MCF 10A (cell line): ENCODE results near the gene CLSTN2. TPM values are rescaled to one million over a fixed set of nuclear protein-coding genes. Genes with fewer than 3 reads are reported as not detected.
A peak's percentile ranks its signal among the peaks of the same experiment; 100 is the strongest.

ENCODE experiments used
- BruUV-seq: library from RNA; stranded (reverse); fragments of 400-500 nt; replicated peaks from 2 replicates; lab custom pipeline; 2021; lab: Mats Ljungman, UMichigan
- CTCF ChIA-PET: fragments of 300-600 bp; sonication (Branson Sonifier 250); formaldehyde crosslinking; extraction: SDS; loops from one replicate; lab custom pipeline; 2021; ENCODE audit warnings: antibody characterized with exemption, inconsistent platforms; lab: Yijun Ruan, JAX
- POLR2A ChIA-PET: fragments of 300-600, 350-650 bp; sonication (Branson Sonifier 250); formaldehyde crosslinking; extraction: SDS; loops from one replicate; lab custom pipeline; 2020; ENCODE audit warnings: antibody characterized with exemption, inconsistent platforms; lab: Yijun Ruan, JAX
- DNase-seq: peaks from one replicate; pipeline ENCODE4 v3.0.0-alpha.2; 2018; ENCODE audit not compliant: unreplicated experiment
- H3K27ac Mint-ChIP-seq: one replicate; pipeline ENCODE4 v1.8.0; 2022; ENCODE audit warnings: mild to moderate bottlenecking, low read depth, mixed read lengths; ENCODE audit not compliant: unreplicated experiment
- H3K27me3 Mint-ChIP-seq: one replicate; pipeline ENCODE4 v1.8.0; 2022; ENCODE audit warnings: mixed read lengths; ENCODE audit not compliant: insufficient read depth, unreplicated experiment
- H3K36me3 Mint-ChIP-seq: one replicate; pipeline ENCODE4 v1.8.0; 2022; ENCODE audit warnings: mild to moderate bottlenecking, moderate library complexity, mixed read lengths; ENCODE audit not compliant: insufficient read depth, unreplicated experiment
- H3K4me1 Mint-ChIP-seq: one replicate; pipeline ENCODE4 v1.8.0; 2022; ENCODE audit warnings: mixed read lengths; ENCODE audit not compliant: insufficient read depth, unreplicated experiment
- H3K4me3 Mint-ChIP-seq: one replicate; pipeline ENCODE4 v1.8.0; 2022; ENCODE audit warnings: mild to moderate bottlenecking, moderate library complexity, mixed read lengths; ENCODE audit not compliant: unreplicated experiment
- H3K9me3 Mint-ChIP-seq: one replicate; pipeline ENCODE4 v1.8.0; 2022; ENCODE audit warnings: mixed read lengths; ENCODE audit not compliant: unreplicated experiment
- intact Hi-C: fragments of 100-400 bp; cut with micrococcal nuclease; formaldehyde crosslinking; loops from 2 replicates; pipeline ENCODE4 v1.14.1; 2022
- total RNA-seq: library from RNA; stranded (reverse); gene quantifications from 2 replicates; pipeline ENCODE4 v1.2.3, GENCODE V29; 2022
- TF ChIP-seq, protein P1 (sequence below): fragments of 200-600 bp; IDR thresholded peaks from one replicate; pipeline ENCODE4 v1.8.0; 2022; ENCODE audit warnings: antibody characterized with exemption, mild to moderate bottlenecking; ENCODE audit not compliant: unreplicated experiment

The CLSTN2 gene
- total RNA-seq, 1 experiment from 2014 or later: not detected

- no peaks in the 10 kb centered on the region for H3K9me3 Mint-ChIP-seq
- no peaks in the 10 kb centered on the region for H3K36me3 Mint-ChIP-seq
- POLR2A ChIA-PET: no interaction called here
- no peak for DNase-seq
- CTCF ChIA-PET: interaction anchor here (1.2 kb wide), 1 partner anchor 24 kb away, joined by 3 read pairs; no protein-coding TSS in a partner anchor
- H3K27ac Mint-ChIP-seq: no peak overlapping the region
- no peaks in the 10 kb centered on the region for H3K27me3 Mint-ChIP-seq
- no TSS peak for BruUV-seq
- TF ChIP-seq, protein P1, sequence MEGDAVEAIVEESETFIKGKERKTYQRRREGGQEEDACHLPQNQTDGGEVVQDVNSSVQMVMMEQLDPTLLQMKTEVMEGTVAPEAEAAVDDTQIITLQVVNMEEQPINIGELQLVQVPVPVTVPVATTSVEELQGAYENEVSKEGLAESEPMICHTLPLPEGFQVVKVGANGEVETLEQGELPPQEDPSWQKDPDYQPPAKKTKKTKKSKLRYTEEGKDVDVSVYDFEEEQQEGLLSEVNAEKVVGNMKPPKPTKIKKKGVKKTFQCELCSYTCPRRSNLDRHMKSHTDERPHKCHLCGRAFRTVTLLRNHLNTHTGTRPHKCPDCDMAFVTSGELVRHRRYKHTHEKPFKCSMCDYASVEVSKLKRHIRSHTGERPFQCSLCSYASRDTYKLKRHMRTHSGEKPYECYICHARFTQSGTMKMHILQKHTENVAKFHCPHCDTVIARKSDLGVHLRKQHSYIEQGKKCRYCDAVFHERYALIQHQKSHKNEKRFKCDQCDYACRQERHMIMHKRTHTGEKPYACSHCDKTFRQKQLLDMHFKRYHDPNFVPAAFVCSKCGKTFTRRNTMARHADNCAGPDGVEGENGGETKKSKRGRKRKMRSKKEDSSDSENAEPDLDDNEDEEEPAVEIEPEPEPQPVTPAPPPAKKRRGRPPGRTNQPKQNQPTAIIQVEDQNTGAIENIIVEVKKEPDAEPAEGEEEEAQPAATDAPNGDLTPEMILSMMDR: no peak
- no peaks in the 10 kb centered on the region for H3K4me1 Mint-ChIP-seq
- intact Hi-C loops: no loop called here
- H3K4me3 Mint-ChIP-seq: no peak overlapping the region
These were observed 41.6 kb upstream of the CLSTN2 start for GRCh38 chr3:139893267-139893962.

DNA sequence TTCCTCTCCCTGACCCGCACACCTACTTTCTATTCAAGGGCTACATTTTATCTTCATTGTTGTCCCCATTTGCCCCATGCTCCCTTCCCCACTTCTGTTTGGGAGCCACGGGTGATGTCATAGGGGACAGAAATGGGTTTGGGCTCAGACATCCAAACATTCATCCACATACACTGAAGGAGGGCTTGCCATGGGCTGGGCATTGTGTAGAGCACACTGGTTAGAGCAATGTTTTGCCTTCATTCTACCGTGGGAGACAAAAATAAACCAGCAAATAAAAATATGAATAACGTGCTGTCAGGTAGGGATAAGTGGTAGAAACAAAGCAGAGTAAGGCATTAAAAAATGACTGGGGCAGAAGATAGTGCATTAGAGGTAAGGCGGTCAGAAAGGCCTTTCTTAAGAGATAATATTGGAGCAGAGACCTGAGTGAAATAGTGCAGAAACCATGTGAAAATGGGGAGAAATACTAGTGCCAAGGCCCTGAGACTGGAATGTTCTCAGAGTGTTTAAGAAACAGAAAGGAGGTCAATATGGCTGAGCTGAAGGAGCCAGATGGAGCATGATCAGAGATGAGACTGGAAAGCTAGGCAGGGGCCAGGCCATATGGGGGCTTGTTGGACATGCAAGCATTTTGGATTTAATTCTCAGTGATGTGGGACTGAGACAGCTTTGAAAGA lies 40.9 kb upstream of the CLSTN2 start:
- no TSS peak for BruUV-seq
- H3K27me3 Mint-ChIP-seq: no peaks in the 10 kb centered on the region
- H3K36me3 Mint-ChIP-seq: no peaks in the 10 kb centered on the region
- CTCF ChIA-PET: no interaction called here
- no peak overlapping the region for H3K4me3 Mint-ChIP-seq
- no peaks in the 10 kb centered on the region for H3K4me1 Mint-ChIP-seq
- H3K27ac Mint-ChIP-seq: no peak overlapping the region
- POLR2A ChIA-PET: no interaction called here
- DNase-seq: no peak
- intact Hi-C loops: no loop called here
- peaks cover 1% of the 10 kb centered on the region for H3K9me3 Mint-ChIP-seq
- TF ChIP-seq, protein P1: no peak

- H3K27me3 Mint-ChIP-seq: no peaks in the 10 kb centered on the region
- no peaks in the 10 kb centered on the region for H3K36me3 Mint-ChIP-seq
- intact Hi-C loops: no loop called here
- no peak for DNase-seq
- ChIA-PET CTCF (interaction anchor here (0.6 kb wide), 1 partner anchor 416 kb away, joined by 3 read pairs; no protein-coding TSS in a partner anchor), POLR2A (no interaction called here)
- TF ChIP-seq, protein P1: no peak
- no peak overlapping the region for H3K4me3 Mint-ChIP-seq
- peaks cover 6% of the 10 kb centered on the region for H3K9me3 Mint-ChIP-seq
- no peaks in the 10 kb centered on the region for H3K4me1 Mint-ChIP-seq
- BruUV-seq: no TSS peak
- H3K27ac Mint-ChIP-seq: no peak overlapping the region
These were observed 40.4 kb upstream of the CLSTN2 start for GRCh38 chr3:139894643-139894989.

- intact Hi-C loops: no loop called here
- H3K27me3 Mint-ChIP-seq: no peaks in the 10 kb centered on the region
- peak; percentile 24 for DNase-seq
- no peaks in the 10 kb centered on the region for H3K4me1 Mint-ChIP-seq
- H3K4me3 Mint-ChIP-seq: no peak overlapping the region
- no peaks in the 10 kb centered on the region for H3K36me3 Mint-ChIP-seq
- H3K9me3 Mint-ChIP-seq: peaks cover 7% of the 10 kb centered on the region
- H3K27ac Mint-ChIP-seq: no peak overlapping the region
- no TSS peak for BruUV-seq
- POLR2A ChIA-PET: no interaction called here
- CTCF ChIA-PET: interaction anchor here (0.6 to 0.7 kb wide), 4 partner anchors 8 to 803 kb away, joined by 3 to 6 read pairs (median 4); no protein-coding TSS in a partner anchor
- TF ChIP-seq, protein P1: no peak
These were observed 37.2 kb upstream of the CLSTN2 start for GRCh38 chr3:139897759-139898158.
